ENCODE results near the gene FRMD5. TPM values are rescaled to one million over a fixed set of nuclear protein-coding genes. Genes with fewer than 3 reads are reported as not detected.

FRMD5 gene
- total and polyA plus RNA-seq, 2 donors (not counting 1 experiment from before 2014, with no cell fraction given): 1.9 to 4.3 TPM

DNA sequence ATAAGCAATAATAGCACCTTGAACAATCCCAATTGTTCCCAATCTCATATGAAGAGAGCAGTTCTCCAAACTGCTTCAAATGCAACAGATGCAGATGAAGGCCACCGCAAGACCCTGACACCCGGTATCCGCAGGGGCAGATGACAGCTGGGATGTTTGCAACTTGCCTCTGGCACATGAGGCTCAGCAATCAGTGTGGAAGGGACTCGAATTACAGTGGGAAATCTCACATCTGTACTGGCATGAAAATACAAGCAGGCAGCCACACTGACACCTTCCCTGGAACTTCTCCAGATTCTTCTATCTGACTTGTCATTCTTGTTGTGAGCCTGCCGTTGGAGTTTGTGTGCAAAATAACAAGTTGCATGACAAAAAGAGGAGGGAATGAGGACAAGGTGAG is 299.5 kb downstream of the FRMD5 start:
- no peak for DNase-seq (ENCODE audit: low read depth in 2 of 2)
- Histone ChIP-seq H3K27me3 (ENCODE audit: control insufficient read depth, insufficient read depth, low read length) (no peaks in the 10 kb centered on the region), H3K9ac (ENCODE audit: insufficient read depth, low read length) (no peak overlapping the region), H3K36me3 (ENCODE audit: control insufficient read depth, insufficient read depth, low read length) (no peaks in the 10 kb centered on the region), H2AFZ (ENCODE audit: low read length) (no peak overlapping the region), H3K27ac (ENCODE audit: insufficient read depth, low read length) (no peak overlapping the region), H4K20me1 (ENCODE audit: control insufficient read depth, extremely low read depth, insufficient read depth, low read length) (no peaks in the 10 kb centered on the region), H3K4me1 (ENCODE audit: control insufficient read depth, extremely low read depth, insufficient read depth, low read length) (peaks cover 3% of the 10 kb centered on the region), H3K9me3 (ENCODE audit: control insufficient read depth, insufficient read depth, low read depth, low read length) (no peaks in the 10 kb centered on the region), H3K4me2 (ENCODE audit: extremely low read depth, insufficient read depth, low read length) (no peak overlapping the region), H3K79me2 (ENCODE audit: control insufficient read depth, insufficient read depth, low read length) (no peaks in the 10 kb centered on the region), H3K4me3 (replicated peaks in 1 of 4; ENCODE audit: control extremely low read depth in 1 of 4, insufficient read depth in 1 of 4, low read depth in 3 of 4, low read length in 4 of 4) (no peak overlapping the region)
- TF ChIP-seq EZH2 (IDR thresholded peaks at IDR 0.05; ENCODE audit: low read length, missing control alignments): no peak
- TF ChIP-seq, protein P1, sequence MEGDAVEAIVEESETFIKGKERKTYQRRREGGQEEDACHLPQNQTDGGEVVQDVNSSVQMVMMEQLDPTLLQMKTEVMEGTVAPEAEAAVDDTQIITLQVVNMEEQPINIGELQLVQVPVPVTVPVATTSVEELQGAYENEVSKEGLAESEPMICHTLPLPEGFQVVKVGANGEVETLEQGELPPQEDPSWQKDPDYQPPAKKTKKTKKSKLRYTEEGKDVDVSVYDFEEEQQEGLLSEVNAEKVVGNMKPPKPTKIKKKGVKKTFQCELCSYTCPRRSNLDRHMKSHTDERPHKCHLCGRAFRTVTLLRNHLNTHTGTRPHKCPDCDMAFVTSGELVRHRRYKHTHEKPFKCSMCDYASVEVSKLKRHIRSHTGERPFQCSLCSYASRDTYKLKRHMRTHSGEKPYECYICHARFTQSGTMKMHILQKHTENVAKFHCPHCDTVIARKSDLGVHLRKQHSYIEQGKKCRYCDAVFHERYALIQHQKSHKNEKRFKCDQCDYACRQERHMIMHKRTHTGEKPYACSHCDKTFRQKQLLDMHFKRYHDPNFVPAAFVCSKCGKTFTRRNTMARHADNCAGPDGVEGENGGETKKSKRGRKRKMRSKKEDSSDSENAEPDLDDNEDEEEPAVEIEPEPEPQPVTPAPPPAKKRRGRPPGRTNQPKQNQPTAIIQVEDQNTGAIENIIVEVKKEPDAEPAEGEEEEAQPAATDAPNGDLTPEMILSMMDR (conservative IDR thresholded peaks at IDR 0.05 in 1 of 2, IDR thresholded peaks at IDR 0.05 in 1 of 2; ENCODE audit: low read depth in 1 of 2, low read length in 2 of 2): no peak

DNA sequence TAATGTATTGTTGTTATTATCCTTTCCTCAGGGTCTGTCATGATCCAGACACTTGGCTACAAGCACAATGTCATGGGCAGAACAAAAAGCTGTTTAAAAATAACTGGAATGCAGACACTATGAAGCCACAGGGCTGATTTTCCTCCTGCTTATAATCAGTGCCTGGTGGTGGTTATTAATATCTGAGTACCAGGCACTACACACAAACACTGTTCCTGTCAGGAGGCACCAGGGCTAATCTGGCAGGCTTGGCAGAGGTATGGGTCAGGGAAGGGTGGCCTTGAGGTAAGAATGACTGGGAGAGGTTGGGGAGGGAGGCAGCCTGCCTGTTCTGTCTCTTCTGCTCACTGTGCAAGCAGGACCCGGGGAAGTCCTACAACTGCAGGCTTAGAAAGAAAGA is 301.1 kb downstream of the FRMD5 start:
- TF ChIP-seq, protein P1 (conservative IDR thresholded peaks at IDR 0.05 in 1 of 2, IDR thresholded peaks at IDR 0.05 in 1 of 2; ENCODE audit: low read depth in 1 of 2, low read length in 2 of 2): no peak
- TF ChIP-seq EZH2 (IDR thresholded peaks at IDR 0.05; ENCODE audit: low read length, missing control alignments): no peak
- H3K4me3 ChIP-seq (replicated peaks in 1 of 4; ENCODE audit: control extremely low read depth in 1 of 4, insufficient read depth in 1 of 4, low read depth in 3 of 4, low read length in 4 of 4): no peak overlapping the region
- no peaks in the 10 kb centered on the region for H3K79me2 ChIP-seq (ENCODE audit: control insufficient read depth, insufficient read depth, low read length)
- H3K36me3 ChIP-seq (ENCODE audit: control insufficient read depth, insufficient read depth, low read length): no peaks in the 10 kb centered on the region
- no peak for DNase-seq (ENCODE audit: low read depth in 2 of 2)
- no peak overlapping the region for H2AFZ ChIP-seq (ENCODE audit: low read length)
- no peak overlapping the region for H3K27ac ChIP-seq (ENCODE audit: insufficient read depth, low read length)
- peaks cover 3% of the 10 kb centered on the region for H3K4me1 ChIP-seq (ENCODE audit: control insufficient read depth, extremely low read depth, insufficient read depth, low read length)
- no peak overlapping the region for H3K9ac ChIP-seq (ENCODE audit: insufficient read depth, low read length)
- no peak overlapping the region for H3K4me2 ChIP-seq (ENCODE audit: extremely low read depth, insufficient read depth, low read length)
- no peaks in the 10 kb centered on the region for H4K20me1 ChIP-seq (ENCODE audit: control insufficient read depth, extremely low read depth, insufficient read depth, low read length)
- no peaks in the 10 kb centered on the region for H3K9me3 ChIP-seq (ENCODE audit: control insufficient read depth, insufficient read depth, low read depth, low read length)
- H3K27me3 ChIP-seq (ENCODE audit: control insufficient read depth, insufficient read depth, low read length): no peaks in the 10 kb centered on the region

DNA sequence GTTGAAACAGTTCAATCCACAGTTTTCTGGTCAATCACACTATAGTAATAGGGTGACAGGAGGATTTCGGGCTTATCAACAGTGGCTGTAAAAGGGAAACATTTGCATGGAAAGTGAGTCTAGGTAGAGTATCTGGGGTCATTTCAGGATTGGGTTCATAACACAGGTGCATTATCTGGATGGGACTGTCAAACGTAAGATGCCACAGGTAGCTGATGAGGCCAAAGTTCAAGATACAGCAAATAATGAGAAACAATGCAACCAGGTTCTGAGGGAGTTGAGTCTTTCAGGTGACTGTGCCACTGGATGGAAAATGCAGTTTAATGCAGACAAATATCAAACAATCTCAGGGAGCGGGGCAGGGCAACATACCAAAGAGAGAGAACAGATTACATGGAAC is 306.0 kb downstream of the FRMD5 start:
- no peak overlapping the region for H3K27ac ChIP-seq (ENCODE audit: insufficient read depth, low read length)
- no peak for DNase-seq (ENCODE audit: low read depth in 2 of 2)
- H3K27me3 ChIP-seq (ENCODE audit: control insufficient read depth, insufficient read depth, low read length): no peaks in the 10 kb centered on the region
- no peak overlapping the region for H3K9ac ChIP-seq (ENCODE audit: insufficient read depth, low read length)
- no peaks in the 10 kb centered on the region for H3K4me1 ChIP-seq (ENCODE audit: control insufficient read depth, extremely low read depth, insufficient read depth, low read length)
- H3K9me3 ChIP-seq (ENCODE audit: control insufficient read depth, insufficient read depth, low read depth, low read length): no peaks in the 10 kb centered on the region
- no peak overlapping the region for H3K4me3 ChIP-seq (replicated peaks in 1 of 4; ENCODE audit: control extremely low read depth in 1 of 4, insufficient read depth in 1 of 4, low read depth in 3 of 4, low read length in 4 of 4)
- no peaks in the 10 kb centered on the region for H3K79me2 ChIP-seq (ENCODE audit: control insufficient read depth, insufficient read depth, low read length)
- peaks cover 3% of the 10 kb centered on the region for H3K36me3 ChIP-seq (ENCODE audit: control insufficient read depth, insufficient read depth, low read length)
- no peak overlapping the region for H2AFZ ChIP-seq (ENCODE audit: low read length)
- TF ChIP-seq, protein P1 (conservative IDR thresholded peaks at IDR 0.05 in 1 of 2, IDR thresholded peaks at IDR 0.05 in 1 of 2; ENCODE audit: low read depth in 1 of 2, low read length in 2 of 2): no peak
- TF ChIP-seq EZH2 (IDR thresholded peaks at IDR 0.05; ENCODE audit: low read length, missing control alignments): no peak
- H3K4me2 ChIP-seq (ENCODE audit: extremely low read depth, insufficient read depth, low read length): no peak overlapping the region
- no peaks in the 10 kb centered on the region for H4K20me1 ChIP-seq (ENCODE audit: control insufficient read depth, extremely low read depth, insufficient read depth, low read length)

All from fibroblast of lung (primary cell).